ENCODE data around the gene PRKAA2.
"Not testable (repeated sequence)": the region's sequence is repeated elsewhere in the genome, so short reads cannot be mapped to it uniquely, and the experiment has no call there.

Gene PRKAA2

DNA sequence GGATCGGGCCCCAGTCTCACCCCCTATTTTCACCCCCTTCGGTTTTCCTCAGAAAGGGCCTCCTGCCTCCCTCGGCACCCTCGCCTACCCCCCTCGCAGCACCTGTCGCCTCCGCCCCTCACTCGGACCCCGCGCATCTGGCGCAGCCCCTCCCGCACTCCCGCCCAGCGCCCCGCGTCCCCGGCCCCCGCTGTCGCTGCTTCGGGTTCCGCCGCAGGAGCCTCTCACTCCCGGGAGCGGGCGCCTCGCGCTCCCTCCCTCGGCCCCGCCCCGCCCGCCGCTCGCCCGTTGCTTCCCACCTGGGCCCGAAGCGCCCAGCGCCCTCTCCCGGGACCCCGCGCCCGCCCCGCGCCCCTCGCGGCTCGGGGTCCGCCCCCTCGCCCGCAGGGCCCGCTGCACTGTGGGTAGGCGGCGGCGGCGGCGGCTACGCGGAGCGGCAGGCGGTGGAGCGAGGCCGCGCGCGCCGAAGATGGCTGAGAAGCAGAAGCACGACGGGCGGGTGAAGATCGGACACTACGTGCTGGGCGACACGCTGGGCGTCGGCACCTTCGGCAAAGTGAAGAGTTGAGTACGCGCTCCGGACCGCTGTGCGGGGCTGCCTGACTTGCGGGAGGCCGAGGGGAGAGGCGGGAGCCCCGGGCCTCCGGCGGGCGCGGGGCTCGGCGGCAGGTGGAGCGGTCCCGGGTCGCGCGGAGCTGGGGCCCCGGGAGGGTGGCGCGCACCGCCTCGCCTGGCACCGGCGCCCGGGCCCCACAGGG lies at the start of gene PRKAA2:
PRKAA2 (plus strand) TSS at position 396 of the 758 bp plus-strand sequence; CDS start at position 470, 74 bp downstream.
- DNase-seq (ENCODE audit: low read depth), result peak; percentile 32

DNA sequence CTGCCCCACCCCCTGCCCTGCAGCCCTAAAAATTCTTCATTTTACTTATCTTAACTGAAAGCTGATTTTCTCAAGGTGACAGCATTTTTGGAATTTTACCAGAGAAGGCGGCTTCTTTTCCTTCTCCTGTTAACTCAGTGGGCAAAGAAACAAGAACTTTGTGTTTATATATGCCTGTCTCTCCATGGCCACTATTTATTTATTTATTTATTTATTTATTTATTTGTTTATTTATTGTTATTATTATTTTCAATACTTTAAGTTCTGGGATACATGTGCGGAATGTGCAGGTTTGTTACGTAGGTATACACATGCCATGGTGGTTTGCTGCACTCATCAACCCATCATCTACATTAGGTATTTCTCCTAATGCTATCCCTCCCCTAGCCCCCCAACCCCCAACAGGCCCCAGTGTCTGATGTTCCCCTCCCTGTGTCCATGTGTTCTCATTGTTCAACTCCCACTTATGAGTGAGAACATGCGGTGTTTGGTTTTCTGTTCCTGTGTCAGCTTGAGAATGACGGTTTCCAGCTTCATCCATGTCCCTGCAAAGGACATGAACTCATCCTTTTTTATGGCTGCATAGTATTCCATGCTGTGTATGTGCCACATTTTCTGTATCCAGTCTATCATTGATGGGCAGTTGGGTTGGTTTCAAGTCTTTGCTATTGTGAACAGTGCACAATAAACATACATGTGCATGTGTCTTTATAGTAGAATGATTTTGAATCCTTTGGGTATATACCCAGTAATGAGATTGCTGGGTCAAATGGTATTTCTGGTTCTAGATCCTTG lies 49.5 kb upstream of the PRKAA2 start:
- not testable (repeated sequence) for DNase-seq (ENCODE audit: low read depth)

DNA sequence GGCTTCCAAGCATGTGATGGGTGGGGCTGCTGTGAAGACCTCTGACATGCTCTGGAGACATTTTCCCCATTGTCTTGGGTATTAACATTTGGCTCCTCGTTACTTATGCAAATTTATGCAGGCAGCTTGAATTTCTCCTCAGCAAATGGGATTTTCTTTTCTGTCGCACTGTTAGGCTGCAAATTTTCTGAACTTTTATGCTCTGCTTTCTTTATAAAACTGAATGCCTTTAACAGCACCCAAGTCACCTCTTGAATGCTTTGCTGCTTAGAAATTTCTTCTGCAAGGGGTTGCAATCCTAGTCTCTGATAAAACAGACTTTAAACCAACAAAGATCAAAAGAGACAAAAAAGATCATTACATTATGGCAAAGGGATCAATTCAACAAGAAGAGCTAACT lies 35.0 kb upstream of the PRKAA2 start:
- DNase-seq (ENCODE audit: low read depth), result not testable (repeated sequence)

DNA sequence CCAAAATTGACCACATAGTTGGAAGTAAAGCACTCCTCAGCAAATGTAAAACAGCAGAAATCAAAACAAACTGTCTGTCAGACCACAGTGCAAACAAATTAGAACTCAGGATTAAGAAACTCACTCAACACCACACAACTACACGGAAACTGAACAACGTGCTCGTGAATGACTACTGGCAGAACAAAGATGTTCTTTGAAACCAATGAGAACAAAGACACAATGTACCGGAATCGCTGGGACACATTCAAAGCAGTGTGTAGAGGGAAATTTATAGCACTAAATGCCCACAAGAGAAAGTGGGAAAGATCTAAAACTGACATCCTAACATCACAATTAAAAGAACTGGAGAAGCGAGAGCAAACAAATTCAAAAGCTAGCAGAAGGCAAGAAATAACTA lies 34.3 kb upstream of the PRKAA2 start:
- DNase-seq (ENCODE audit: low read depth), result not testable (repeated sequence)

DNA sequence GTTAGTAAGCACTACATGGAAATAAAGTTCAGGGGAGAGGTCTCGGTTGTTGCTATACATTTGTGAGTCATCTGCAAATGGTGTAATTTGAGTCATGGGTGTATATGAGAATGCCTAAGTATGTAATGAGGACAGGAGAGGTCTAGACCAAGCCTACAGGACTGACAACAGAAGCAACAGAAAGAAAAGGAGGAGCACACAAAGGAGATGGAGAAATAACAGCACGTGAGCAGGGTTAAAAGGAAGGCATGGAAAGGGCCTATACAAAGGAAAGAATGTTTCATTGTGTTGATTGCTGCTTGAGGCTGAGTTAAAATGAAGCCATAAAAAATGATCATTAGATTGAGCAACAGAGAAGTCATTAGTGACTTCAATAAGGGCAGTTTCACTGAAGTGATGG lies 28.0 kb upstream of the PRKAA2 start:
- peak; percentile 34 for DNase-seq (ENCODE audit: low read depth)

DNA sequence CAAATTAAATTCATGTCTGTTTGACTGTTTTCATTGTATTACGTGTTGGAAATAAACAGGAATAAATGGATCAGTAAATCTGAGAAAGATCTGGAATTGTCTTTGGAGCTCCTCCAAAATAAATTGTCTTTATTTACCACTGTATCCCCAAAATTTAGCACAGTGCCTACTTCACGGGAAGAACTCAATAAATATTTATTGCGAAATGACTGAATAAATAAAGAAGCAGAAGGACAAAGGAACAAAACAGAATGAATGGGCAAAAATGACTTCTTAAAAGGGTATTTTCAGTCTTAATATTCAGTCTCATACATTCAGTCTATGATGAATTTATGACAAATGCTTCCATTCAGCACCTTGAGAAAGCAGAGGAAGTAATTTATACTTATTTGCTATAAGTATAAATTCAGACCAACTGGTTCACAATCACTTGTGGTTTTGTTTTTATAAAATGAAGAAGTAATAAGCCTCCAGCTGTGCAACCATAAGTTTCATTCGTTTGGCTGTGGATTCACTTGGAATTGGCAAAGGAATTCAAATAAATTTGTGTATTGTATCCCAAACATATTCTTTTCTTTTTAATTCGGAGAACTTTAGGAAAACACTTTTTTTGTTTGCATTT lies 19.2 kb upstream of the PRKAA2 start:
- no peak for DNase-seq (ENCODE audit: low read depth)

DNA sequence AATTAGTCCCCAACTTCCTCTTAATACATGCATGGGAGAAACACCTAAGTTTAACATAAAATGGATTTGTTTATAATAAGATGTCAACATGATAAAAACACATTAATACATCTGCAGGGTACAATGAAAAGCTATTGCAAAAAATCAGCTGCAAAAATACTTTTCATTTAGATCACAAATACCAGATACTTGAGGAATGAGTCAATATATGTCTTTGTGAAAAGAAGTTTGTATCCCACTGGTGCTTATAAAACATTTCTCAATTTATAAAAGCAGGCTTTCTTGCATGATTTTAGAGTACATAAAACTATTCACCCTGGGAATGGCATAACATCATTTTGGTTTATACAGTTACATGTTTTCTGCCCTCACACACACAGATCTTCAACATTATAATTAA lies 18.6 kb upstream of the PRKAA2 start:
- DNase-seq (ENCODE audit: low read depth), result peak; percentile 55

DNA sequence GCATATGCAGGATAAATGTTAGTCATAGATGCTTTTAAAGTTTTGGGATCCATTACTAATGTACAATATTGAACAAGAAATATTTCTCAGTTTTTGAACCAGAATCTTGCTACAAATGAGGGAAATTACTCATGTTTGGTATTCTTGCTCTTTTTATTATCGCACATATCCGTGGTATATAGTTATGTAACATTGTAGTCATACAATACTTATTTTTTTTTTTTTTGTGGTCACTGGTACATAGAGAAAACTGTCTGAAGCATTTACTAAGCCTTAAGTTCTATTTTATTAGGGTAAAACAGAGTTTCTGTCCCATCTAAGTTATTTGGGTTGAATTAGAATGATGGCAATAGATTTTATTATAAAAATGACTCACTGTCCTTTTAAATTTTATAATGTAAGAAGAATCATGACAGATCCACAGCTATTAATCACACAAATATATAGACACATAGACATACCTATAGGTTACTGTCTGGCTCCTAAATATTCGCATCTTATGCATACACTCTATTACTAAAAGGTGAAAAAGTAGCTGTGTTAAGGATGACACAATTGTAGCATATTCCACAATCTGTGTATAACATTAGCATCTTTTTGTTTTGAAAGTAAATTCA lies 18.0 kb upstream of the PRKAA2 start:
- DNase-seq (ENCODE audit: low read depth), result no peak

DNA sequence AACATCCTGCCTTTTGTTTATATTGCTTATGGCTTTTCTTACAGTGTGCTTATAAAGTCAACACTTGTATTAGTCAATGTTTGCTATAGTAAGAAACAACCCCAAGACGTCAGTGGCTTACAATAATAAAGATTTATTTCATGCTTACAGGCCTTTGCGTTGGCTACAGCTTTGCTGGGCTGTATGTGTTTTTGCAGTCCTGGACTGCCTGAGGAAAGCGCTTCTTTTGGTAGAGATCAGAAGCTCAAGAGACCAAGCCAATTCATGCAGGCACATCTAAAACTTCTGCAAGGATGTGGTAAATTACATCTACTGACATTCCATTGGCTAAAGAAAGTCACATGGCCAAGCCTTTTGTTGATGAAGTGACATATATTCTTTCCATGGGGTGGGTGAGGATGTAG lies 17.5 kb upstream of the PRKAA2 start:
- DNase-seq (ENCODE audit: low read depth), result no peak

DNA sequence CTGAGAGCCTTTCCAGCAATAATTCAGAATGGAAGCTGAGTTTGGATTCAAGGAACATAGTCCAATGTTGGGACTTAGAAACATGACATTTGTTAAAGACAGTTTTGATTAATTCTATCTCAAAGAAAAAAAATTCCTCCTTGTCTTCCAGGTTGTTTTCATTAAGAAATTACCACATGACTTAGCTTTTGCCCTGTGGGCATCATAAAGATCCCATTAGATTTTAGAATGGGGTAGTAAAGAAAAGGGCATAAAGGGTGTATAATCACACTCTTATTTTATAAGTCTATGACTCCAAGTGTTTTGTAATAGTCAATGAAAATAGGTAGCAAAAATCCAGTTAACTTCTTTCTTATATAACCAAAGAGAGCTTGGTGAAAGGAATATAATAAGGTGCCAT lies 14.3 kb upstream of the PRKAA2 start:
- DNase-seq (ENCODE audit: low read depth), result no peak

DNA sequence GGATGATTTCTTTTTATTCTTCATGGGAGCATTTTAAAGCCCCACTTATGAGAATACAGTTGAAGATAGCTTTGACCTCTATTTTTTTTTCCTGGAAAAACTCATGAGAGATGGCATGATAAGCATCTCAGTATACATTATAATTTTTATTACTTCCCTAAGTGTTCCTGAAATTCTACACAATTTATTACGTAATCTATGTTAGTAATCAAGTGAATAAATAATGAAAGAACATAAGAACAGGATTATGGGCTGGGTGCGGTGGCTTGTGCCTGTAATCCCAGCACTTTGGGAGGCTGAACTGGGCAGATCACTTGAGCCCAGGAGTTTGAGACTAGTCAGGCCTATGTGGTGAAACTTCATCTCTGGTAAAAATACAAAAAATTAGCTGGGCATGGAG lies 13.2 kb upstream of the PRKAA2 start:
- DNase-seq (ENCODE audit: low read depth), result no peak

DNA sequence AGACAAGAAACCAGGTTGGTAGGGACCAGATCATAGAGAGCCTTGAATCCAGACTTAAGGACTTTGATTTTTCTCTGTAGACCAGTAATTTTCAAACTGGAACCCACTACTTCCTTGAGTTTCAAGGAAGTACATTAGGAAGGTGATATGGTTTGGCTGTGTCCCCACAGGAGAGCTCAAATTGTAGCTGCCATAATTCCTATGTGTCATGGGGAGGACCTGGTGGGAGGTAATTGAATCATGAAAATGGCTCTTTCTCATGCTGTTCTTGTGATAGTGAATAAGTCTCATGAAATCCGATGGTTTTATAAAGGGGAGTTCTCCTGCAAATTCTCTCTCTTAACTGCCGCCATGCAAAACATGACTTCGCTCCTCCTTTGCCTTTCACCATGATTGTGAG lies 10.1 kb upstream of the PRKAA2 start:
- no peak for DNase-seq (ENCODE audit: low read depth)

DNA sequence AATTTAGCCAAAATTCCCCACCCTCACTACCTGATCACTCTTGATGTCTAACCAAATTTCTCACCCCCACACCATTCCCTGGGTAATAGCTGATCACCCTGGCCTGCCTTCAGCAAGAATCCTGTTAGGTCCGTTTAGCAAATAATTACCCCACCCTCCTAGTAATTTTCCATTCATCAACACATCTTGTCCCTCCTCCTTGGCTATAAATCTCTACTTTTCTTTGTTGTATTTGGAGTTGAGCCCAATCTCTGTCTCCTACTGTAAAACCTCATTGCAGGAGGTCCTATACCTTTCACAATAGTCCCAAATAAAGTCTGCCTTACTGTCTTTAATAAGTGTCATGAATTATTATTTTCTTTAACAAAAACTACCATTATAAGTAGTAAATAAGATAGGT lies 6.9 kb upstream of the PRKAA2 start:
- DNase-seq (ENCODE audit: low read depth), result no peak

DNA sequence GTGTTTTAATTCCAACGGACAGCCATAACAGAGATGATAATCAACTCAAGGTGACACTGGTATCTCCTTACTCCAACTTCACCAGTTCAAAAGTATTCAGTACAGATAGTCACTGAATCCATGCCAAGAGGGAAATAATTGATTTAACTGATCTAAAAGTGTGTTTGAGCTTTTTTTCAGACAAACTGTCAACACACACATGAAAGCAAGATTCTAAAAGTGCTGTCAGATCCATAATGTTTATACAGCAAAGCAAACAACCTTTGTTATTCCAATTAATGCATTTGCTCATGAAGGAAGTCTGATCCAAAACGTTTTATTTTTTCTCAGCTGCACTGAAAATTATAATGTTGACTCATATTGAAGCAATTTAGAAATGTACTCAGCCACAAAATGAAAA lies 5.9 kb upstream of the PRKAA2 start:
- no peak for DNase-seq (ENCODE audit: low read depth)

DNA sequence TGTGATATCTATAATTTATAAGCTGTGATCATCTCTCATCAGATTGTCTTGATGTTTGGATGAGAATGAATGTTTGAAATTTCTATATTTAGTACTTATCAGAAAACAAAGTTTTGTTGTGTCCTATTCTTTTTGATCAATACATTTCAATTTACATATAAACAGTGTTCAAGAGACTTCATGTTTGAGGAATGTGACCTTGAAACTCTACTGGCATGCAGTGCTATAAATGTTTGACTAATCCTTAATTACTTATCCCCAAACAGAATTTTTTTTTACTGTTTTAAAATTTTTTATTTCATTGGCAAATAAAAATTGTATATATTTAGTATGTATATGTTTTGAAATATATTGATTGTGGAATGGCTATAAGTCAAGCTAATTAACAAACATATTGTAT lies 1.5 kb upstream of the PRKAA2 start:
- no peak for DNase-seq (ENCODE audit: low read depth)

DNA sequence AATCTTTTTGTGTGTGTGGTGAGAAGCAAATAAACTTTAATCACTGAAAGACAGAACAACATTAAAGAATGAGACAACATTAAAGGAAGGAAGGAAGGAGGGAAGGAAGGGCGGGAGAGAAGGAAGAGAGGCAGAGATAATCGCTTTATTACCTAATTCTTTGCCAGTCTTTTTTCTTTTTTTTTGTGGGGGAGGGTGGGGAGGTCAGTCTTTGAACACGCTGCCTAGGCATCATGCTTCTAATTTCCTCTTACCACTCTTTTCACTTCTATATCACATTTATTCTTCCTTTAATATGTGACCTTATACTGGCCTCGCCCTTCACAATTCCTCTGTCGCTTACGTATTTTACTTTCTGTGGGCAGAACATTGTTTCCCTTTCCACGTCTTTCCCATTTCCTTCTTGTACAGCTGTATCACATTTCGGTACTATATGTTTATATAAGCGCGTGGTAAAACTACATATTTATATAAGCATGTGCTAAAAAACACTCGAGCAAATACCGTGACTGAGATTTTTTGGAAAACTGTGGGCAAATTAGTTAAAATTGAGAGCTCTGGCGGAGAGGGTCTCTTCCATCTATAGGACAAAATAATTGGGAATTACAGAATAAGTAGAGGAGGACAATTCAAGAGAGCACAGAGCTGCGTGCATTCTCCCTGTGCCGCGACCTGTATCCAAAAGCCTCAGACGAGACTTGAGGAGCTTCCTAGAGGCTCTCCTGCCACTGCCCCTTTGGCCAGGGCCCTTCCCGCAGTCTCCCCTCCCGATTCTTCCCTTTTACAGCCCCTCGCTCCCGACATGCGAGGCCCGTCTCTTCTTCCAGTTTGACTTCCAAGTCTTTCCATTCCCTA lies 823 bp upstream of the PRKAA2 start:
- peak; percentile 26 for DNase-seq (ENCODE audit: low read depth)

DNA sequence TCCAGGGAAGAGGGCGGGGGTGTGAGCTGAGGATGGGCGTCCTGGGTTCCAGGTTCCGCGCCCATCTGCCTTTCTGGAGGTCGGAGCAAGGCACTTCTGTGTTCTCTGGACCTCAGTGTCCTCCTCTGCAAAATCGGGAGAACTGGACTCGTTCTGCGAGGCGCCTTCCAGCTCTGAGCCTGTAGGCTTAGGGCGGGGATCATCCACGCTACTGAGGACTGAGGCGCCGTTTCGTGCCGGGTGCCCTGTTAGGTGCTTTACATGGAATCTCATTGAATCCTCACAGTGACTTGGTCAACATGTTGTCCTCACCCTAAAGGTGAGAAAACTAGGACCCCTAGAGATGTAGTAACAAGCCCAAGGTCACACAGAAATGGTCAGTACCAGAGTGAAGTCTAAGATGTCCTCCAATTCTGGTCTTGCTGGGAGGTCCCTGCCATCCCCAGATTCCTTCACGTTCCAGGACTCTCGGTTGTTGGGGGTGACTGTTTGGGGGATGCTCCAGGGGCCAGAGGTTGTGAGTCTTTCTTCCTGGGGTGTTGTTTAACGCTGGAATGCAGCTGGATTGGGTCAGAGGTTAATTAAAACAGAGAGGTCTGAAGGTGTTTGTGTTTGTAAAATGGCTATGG lies 677 bp downstream of the PRKAA2 start:
- no peak for DNase-seq (ENCODE audit: low read depth)

DNA sequence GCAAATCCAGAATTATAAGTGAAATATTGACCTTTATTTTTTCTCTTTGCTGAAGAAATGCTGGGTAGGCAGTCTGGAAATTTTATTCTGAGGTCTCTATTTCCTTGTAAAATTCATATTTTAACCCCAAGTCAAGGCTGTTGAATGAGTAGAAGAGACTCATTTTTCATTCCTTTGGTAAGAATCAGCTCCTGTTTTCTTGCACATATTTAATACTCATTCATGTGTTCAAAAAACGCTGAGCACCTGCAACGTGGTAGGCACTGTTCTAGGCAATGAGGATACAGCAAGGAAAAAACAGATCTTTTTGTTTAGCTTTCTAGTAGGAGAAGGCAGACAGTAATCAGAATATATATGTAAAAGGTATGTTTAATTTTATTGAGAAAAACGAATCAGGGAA lies 1.5 kb downstream of the PRKAA2 start:
- no peak for DNase-seq (ENCODE audit: low read depth)

DNA sequence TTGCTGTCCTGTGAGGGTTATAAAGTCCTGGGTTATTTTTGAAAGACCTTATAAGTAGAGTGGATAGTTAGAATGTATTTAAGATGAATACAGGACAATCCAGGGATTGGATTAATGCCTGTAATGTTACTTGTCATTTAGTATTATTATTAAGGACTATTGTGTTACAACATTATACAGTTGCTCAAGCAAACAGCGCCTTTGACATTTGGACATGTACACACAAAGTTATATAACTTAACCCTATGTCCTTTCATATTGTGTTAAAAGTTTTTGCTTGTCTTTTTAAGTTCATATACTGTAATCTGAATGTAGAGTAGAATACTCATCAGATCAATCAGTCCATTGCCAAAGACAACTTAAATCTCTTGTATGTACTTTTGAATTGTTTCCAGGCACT lies 2.0 kb downstream of the PRKAA2 start:
- no peak for DNase-seq (ENCODE audit: low read depth)

DNA sequence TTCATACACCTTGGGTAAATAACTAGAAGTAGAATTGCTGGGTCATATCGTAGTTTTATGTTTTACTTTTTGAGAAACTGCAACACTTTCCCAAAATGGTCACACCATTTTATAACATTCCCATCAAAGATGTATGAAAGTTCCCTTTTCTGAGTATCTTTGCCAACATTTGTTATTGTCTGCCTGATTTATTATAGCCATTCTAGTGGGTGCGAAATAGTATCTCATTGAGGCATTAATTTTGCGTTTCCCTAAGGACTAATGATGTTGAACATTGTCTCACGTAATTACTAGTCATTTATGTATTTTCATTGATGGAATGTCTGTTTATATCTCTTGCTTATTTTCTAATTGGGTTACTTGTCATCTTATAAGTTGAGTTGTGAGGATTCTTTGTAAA lies 3.4 kb downstream of the PRKAA2 start:
- DNase-seq (ENCODE audit: low read depth), result no peak

All from iris pigment epithelial cell (primary cell).